DMS153 (cell line): ENCODE data around the gene TMC5.
"Not testable (repeated sequence)": the region's sequence is repeated elsewhere in the genome, so short reads cannot be mapped to it uniquely, and the experiment has no call there.

ENCODE experiments used
- DNase-seq: peaks from one replicate; lab custom pipeline; 2025; lab: John Stamatoyannopoulos, UW

TMC5 gene

GRCh38 chr16:19542138-19542821 is 124.6 kb downstream of the TMC5 start:
- peak; percentile 90 for DNase-seq

- not testable (repeated sequence) for DNase-seq
Measured at GRCh38 chr16:19543278-19543996, 125.8 kb downstream of the TMC5 start.

GRCh38 chr16:19548144-19548543 is 130.5 kb downstream of the TMC5 start:
- DNase-seq, result no peak
